GM23248 (cell line): Measurements from ENCODE around the gene FAM89B. TPM values are rescaled to one million over a fixed set of nuclear protein-coding genes. Genes with fewer than 3 reads are reported as not detected.

ENCODE experiments used
- DNase-seq: peaks from one replicate; pipeline ENCODE4 v3.0.0-alpha.2; 2015
- H2AFZ ChIP-seq: fragments of 200-600 bp; sonication (generic); 2 replicates; pipeline ENCODE4 v1.6.1; 2016; ENCODE audit warnings: antibody characterized with exemption
- H3F3A ChIP-seq: fragments of 200-600 bp; sonication (generic); 2 replicates; pipeline ENCODE4 v1.6.1; 2016; ENCODE audit warnings: mild to moderate bottlenecking, antibody characterized with exemption, mixed run types; ENCODE audit not compliant: insufficient read depth
- H3K27ac ChIP-seq: fragments of 200-600 bp; sonication (generic); 2 replicates; pipeline ENCODE4 v1.5.1; 2016; ENCODE audit warnings: mild to moderate bottlenecking
- H3K27me3 ChIP-seq: fragments of 200-600 bp; sonication (generic); replicated peaks from 2 replicates; pipeline ENCODE4 v1.6.1; 2016; ENCODE audit warnings: mild to moderate bottlenecking; ENCODE audit not compliant: insufficient read depth
- H3K36me3 ChIP-seq: fragments of 200-600 bp; sonication (generic); 2 replicates; pipeline ENCODE4 v1.6.1; 2016; ENCODE audit warnings: low read depth, mild to moderate bottlenecking
- H3K4me1 ChIP-seq: fragments of 200-600 bp; sonication (generic); 2 replicates; pipeline ENCODE4 v1.6.1; 2016; ENCODE audit warnings: mild to moderate bottlenecking; ENCODE audit not compliant: insufficient read depth
- H3K4me2 ChIP-seq: fragments of 200-600 bp; sonication (generic); one replicate; pipeline ENCODE4 v1.6.1; 2016; ENCODE audit warnings: mild to moderate bottlenecking; ENCODE audit not compliant: unreplicated experiment
- H3K4me3 ChIP-seq: fragments of 200-600 bp; sonication (generic); 2 replicates; pipeline ENCODE4 v1.5.1; 2016; ENCODE audit warnings: mild to moderate bottlenecking
- H3K79me2 ChIP-seq: fragments of 200-600 bp; sonication (generic); 2 replicates; pipeline ENCODE4 v1.6.1; 2016; ENCODE audit warnings: mild to moderate bottlenecking; ENCODE audit not compliant: insufficient read depth
- H3K9ac ChIP-seq: fragments of 200-600 bp; sonication (generic); 2 replicates; pipeline ENCODE4 v1.6.1; 2016; ENCODE audit warnings: mild to moderate bottlenecking
- H3K9me2 ChIP-seq: fragments of 200-600 bp; sonication (generic); 2 replicates; pipeline ENCODE4 v1.6.1; 2016; ENCODE audit warnings: mixed run types, mild to moderate bottlenecking, moderate library complexity; ENCODE audit not compliant: insufficient read depth
- H3K9me3 ChIP-seq: fragments of 200-600 bp; sonication (generic); one replicate; pipeline ENCODE4 v1.6.1; 2017; ENCODE audit warnings: low read depth
- H4K20me1 ChIP-seq: fragments of 200-600 bp; sonication (generic); 2 replicates; pipeline ENCODE4 v1.6.0; 2016; ENCODE audit not compliant: insufficient read depth
- EZH2 ChIP-seq: fragments of 200-600 bp; sonication (generic); IDR thresholded peaks from 2 replicates; pipeline ENCODE4 v1.6.1; 2018; ENCODE audit warnings: antibody characterized with exemption, mild to moderate bottlenecking; ENCODE audit not compliant: insufficient read depth, poor library complexity, severe bottlenecking
- EZH2phosphoT487 ChIP-seq: fragments of 200-600 bp; sonication (generic); IDR thresholded peaks from 2 replicates; pipeline ENCODE4 v1.6.1; 2018; ENCODE audit warnings: antibody characterized with exemption, moderate library complexity, mild to moderate bottlenecking, low read depth; ENCODE audit not compliant: insufficient read depth
- WGBS, 2 experiments: methylation state at CpG; one replicate each; pipeline ENCODE4 v1.1.6; 2015 to 2017; ENCODE audit warnings: low lambda C conversion rate in 2 of 2, low coverage in 1 of 2; ENCODE audit errors: missing lambda C conversion rate in 2 of 2; 5-methylcytosine and 5-hydroxymethylcytosine counted together
- in situ Hi-C: fragments of 300-500 bp; cut with MboI; formaldehyde crosslinking; loops from 2 replicates; pipeline ENCODE4 v1.15.0; 2020
- polyA plus RNA-seq: library from polyadenylated mRNA; unstranded; fragments of >200 nt; fragmentation: Nextera tagmentation; extraction: Ambion mirVana; gene quantifications from 2 replicates; pipeline ENCODE4 v1.2.1, GENCODE V29; 2016
- total RNA-seq: library from RNA; depleted of rRNA; stranded (reverse); fragments of >200 nt; shearing (Covaris generic); gene quantifications from 2 replicates; pipeline ENCODE4 v1.2.3, GENCODE V29; 2014

The FAM89B gene
- total and polyA plus RNA-seq, 2 experiments from 2014 or later, result 67.0 to 73.1 TPM

GRCh38 chr11:65590240-65590738 lies 18.0 kb downstream of the FAM89B start:
- Histone ChIP-seq H3K4me1 (no peaks in the 10 kb centered on the region), H2AFZ (no peak overlapping the region), H3K4me3 (no peak overlapping the region), H3K4me2 (no peak overlapping the region), H4K20me1 (no peaks in the 10 kb centered on the region), H3K9me3 (no peaks in the 10 kb centered on the region), H3K27me3 (no peaks in the 10 kb centered on the region), H3K79me2 (no peaks in the 10 kb centered on the region), H3K9me2 (no peaks in the 10 kb centered on the region), H3F3A (peaks cover 14% of the 10 kb centered on the region), H3K27ac (no peak overlapping the region), H3K36me3 (0 out of 2 replicates have a peak, but pooled peaks cover 6% of the 10 kb centered on the region), H3K9ac (no peak overlapping the region)
- 74 to 77% methylated on average over 8 of the region's 8 CpGs for WGBS, 2 experiments
- TF ChIP-seq EZH2 (no peak), EZH2phosphoT487 (no peak)
- in situ Hi-C loops, result no loop called here
- DNase-seq, result no peak

DNA sequence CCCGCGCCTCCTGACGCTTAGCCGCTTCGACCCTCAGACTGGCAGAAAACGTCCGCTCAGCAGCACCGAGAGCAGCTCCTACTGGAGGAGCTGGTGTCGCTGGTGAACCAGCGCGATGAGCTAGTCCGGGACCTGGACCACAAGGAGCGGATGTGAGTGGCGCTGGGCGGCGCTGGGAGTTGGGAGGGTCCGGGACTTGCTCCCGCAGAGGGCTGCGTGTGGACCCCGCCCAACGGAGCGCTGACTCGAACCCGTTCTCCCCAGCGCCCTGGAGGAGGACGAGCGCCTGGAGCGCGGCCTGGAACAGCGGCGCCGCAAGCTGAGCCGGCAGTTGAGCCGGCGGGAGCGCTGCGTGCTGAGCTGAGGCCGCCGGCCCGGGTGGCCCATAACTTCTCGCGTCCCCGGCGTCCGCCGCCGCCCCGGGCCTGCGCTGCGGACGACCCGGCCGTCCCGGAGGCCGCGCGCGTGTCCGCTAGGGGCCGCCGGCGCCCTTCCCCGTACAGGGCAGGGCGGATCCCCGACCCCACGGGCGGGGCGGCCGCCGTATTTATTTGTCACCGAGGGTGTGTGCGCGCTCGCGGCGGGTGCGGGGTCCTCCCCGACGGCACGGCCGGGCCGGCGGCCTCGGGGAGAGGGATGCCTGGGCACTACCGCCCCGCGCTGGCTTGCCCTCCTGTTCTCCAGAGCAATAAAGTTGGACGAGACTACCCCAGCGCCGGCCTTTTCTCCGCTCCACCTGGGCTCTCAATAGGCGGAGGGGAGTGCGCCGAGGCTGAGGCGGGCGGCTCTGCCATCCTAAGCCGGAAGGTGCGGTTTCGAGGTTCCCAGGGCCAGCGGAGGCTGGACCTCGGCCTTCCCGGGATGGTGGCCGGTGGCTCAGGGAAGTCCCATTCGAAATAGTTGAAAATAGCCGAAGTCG lies 19.9 kb downstream of the FAM89B start:
- H2AFZ ChIP-seq, result no peak overlapping the region

GRCh38 chr11:65592858-65593517 lies 20.6 kb downstream of the FAM89B start:
- no peak for DNase-seq
- Histone ChIP-seq H3K9me2 (no peaks in the 10 kb centered on the region), H3F3A (peaks cover 14% of the 10 kb centered on the region), H3K79me2 (no peaks in the 10 kb centered on the region), H3K27ac (no peak overlapping the region), H3K9ac (no peak overlapping the region), H3K4me2 (no peak overlapping the region), H3K36me3 (0 out of 2 replicates have a peak, but pooled peaks cover 6% of the 10 kb centered on the region), H3K4me3 (no peak overlapping the region), H4K20me1 (no peaks in the 10 kb centered on the region), H3K4me1 (no peaks in the 10 kb centered on the region), H3K27me3 (no peaks in the 10 kb centered on the region), H3K9me3 (no peaks in the 10 kb centered on the region), H2AFZ (no peak overlapping the region)
- WGBS, 2 experiments, result 94% methylated on average over 19 to 22 of the region's 22 CpGs
- TF ChIP-seq EZH2phosphoT487, result no peak
- TF ChIP-seq EZH2, result no peak
- in situ Hi-C loops, result no loop called here

More for the DNA sequence above, 19.9 kb downstream of the FAM89B start:
- no peak overlapping the region for H3K9ac ChIP-seq
- 87 to 96% methylated on average over 43 to 105 of the region's 106 CpGs for WGBS, 2 experiments
- H3K79me2 ChIP-seq, result no peaks in the 10 kb centered on the region
- no peak overlapping the region for H3K27ac ChIP-seq
- no peak overlapping the region for H3K4me3 ChIP-seq
- H4K20me1 ChIP-seq, result no peaks in the 10 kb centered on the region
- 0 out of 2 replicates have a peak, but pooled peaks cover 6% of the 10 kb centered on the region for H3K36me3 ChIP-seq
- no peak overlapping the region for H3K4me2 ChIP-seq
- no peaks in the 10 kb centered on the region for H3K27me3 ChIP-seq
- no peaks in the 10 kb centered on the region for H3K9me3 ChIP-seq
- DNase-seq, result no peak
- H3K9me2 ChIP-seq, result no peaks in the 10 kb centered on the region
- no peaks in the 10 kb centered on the region for H3K4me1 ChIP-seq
- TF ChIP-seq EZH2phosphoT487 (no peak), EZH2 (no peak)
- H3F3A ChIP-seq, result peaks cover 14% of the 10 kb centered on the region
- in situ Hi-C loops, result no loop called here
